ENCODE results near the gene ZDHHC18.
"Not testable (repeated sequence)": the region's sequence is repeated elsewhere in the genome, so short reads cannot be mapped to it uniquely, and the experiment has no call there.

ZDHHC18 gene

DNA sequence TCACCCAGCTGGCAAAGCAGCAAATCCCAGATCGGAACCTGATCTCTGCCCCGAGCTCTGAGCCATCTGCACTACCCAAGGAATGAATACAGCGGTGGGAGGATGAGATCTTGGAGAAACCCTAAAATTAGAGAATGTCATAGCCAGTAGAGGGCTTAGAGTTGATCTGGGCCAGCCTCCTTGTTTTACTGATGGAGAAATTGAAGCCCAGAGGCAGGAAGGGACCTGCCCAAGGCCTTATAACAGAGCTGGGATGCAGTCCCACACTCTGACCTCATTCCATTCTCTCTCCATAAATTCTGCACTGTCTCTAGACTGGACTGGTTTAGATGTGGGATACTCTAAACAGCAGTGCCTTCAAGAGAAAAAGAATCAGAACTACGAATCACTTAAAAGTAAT, 31.7 kb downstream of the ZDHHC18 start:
- no peak for DNase-seq (ENCODE audit: low read depth)

DNA sequence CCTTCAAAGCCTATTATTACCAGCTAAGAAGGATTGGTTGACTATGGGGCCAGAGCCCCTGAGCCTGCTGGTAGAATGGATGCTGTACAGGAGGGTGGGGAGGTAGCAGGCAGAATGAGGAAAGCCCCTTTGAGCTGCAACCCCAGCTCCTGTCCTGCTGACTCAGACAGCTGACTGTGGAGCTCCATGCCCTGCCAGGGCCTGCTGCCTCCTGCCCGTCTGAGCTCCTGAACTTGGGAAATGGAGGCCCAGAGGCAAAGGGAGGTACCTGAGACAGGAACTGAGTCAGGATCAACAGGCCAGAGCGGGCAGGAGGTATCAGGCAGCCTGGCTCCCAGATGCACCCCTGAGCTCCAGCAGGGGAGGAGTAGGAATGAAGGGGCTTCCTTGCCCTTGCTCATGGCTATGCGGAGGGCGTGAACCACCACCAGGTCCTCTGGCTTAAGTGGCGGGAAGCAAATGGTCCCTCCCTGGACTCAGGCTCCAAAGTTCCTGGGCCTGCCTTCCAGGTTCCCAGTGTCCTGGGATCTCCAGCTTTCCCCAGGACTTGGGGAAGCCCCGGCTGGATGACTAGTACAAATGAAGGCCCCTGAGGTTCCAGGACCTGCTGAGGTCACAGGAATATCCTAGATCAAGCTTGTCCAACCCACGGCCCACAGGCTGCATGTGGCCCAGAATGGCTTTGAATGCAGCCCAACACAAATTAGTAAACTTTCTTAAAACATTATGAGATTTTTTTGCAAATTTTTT, 32.6 kb downstream of the ZDHHC18 start:
- no peak for DNase-seq (ENCODE audit: low read depth)

DNA sequence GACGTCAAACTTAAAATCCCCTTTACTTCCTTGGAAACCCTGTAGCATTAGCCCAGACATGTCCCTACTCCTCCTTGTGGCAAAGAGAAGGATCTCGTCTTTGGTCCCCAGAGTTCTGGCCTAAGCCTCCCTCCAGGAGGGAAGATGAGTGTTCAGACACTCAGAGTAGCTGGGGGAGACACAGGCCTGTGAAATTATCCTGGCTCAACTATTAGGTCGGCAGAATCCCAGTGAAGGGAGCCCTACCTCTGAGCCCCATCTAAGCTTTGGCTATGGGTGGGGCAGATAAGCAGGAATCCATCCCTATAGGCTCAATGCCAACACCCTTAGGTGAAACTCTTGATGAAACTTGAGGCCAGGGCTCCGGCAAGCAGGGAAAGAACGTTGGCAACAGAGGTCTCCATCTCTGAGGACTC, 34.8 kb downstream of the ZDHHC18 start:
- no peak for DNase-seq (ENCODE audit: low read depth)

DNA sequence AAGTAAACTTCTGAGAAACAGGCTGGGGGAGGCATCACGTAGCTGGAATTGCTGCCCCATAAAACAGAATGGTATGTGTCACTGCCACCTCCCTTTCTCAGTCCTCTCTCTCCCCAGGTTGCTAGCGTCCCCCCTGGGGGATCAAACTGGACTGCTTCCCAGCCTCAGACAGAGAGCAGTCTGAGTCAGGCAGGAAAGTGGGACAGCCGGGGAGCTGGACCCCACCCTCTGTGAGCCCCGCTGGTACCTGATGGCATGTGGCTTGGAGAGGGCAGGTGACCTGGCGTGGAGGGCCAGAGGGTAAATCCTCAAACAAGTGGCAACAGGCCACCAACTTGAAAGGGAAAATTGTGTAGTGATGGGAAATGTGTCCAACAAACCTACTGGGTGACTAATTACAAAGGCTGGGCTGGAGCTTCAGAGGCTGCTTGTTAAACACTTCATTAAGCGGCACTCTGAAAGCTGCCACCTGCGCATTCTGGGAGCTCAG, 35.4 kb downstream of the ZDHHC18 start:
- no peak for DNase-seq (ENCODE audit: low read depth)

DNA sequence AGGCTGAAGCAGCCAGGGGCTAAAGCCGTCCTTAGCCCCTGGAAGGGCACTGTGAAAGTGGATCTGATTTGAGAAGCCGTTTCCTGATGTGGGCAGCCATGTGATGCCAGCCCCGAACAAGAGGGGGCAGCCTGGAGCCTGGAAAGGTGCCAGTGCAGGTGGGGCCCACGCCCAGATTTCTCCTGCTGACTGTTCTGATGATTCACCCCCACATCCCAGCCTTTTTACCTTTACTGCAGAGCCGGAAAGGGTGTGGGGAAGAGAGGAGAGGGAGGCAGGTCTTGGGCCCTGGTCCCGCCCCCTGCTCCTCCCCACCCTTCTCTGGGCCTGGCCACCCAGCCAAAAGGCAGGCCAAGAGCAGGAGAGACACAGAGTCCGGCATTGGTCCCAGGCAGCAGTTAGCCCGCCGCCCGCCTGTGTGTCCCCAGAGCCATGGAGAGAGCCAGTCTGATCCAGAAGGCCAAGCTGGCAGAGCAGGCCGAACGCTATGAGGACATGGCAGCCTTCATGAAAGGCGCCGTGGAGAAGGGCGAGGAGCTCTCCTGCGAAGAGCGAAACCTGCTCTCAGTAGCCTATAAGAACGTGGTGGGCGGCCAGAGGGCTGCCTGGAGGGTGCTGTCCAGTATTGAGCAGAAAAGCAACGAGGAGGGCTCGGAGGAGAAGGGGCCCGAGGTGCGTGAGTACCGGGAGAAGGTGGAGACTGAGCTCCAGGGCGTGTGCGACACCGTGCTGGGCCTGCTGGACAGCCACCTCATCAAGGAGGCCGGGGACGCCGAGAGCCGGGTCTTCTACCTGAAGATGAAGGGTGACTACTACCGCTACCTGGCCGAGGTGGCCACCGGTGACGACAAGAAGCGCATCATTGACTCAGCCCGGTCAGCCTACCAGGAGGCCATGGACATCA, 36.5 kb downstream of the ZDHHC18 start, which contains the start of gene SFN:
Gene SFN, plus strand, starts transcription at position 369 of the 904 bp plus-strand sequence. Its CDS starts 64 bp downstream, at position 433.
- DNase-seq (ENCODE audit: low read depth) = no peak

DNA sequence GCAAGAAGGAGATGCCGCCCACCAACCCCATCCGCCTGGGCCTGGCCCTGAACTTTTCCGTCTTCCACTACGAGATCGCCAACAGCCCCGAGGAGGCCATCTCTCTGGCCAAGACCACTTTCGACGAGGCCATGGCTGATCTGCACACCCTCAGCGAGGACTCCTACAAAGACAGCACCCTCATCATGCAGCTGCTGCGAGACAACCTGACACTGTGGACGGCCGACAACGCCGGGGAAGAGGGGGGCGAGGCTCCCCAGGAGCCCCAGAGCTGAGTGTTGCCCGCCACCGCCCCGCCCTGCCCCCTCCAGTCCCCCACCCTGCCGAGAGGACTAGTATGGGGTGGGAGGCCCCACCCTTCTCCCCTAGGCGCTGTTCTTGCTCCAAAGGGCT, 37.2 kb downstream of the ZDHHC18 start:
- no peak for DNase-seq (ENCODE audit: low read depth)

DNA sequence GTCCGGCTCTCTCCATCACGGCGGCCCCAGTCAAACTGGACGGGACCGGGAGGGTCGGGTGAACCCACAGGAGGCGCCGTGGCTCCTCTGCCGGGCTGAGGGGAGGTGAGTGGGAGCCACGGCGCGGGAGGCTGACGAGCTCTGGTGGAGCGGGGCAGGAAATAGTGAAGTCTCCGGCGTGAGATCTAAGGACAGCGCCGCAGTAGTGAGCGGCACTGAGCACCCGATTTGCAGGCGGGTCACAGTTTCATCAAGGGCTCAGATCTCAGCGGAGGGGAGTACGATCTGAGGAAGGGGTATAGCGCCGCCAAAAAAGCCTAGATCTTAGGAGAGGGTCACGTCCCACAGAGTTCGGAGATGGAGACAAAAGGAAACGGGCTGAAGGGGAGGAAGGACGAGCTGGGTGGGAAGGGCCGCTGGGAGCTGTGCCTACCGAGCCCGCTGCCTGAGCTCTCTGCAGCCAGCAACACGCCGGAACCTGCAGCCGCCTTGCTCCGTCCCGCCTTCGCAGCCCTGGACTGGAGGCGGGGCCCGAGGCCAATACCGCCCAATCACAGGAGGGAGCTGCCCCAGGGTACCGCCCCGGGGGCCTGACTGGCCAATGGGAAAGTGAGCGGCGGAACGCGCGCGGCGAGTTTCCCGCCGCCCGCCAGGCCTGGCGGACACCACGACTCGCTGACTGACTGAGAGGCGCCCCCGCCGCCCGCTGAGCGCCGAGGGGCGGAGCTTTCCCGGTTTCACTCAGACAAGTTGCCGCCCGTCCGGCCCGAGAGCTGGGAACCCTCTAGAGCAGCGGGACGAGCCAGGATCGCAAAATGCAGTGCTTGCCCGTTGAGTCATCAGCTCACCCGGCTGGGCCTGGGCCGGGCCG, 38.4 kb downstream of the ZDHHC18 start:
- peak; percentile 95 for DNase-seq (ENCODE audit: low read depth)

DNA sequence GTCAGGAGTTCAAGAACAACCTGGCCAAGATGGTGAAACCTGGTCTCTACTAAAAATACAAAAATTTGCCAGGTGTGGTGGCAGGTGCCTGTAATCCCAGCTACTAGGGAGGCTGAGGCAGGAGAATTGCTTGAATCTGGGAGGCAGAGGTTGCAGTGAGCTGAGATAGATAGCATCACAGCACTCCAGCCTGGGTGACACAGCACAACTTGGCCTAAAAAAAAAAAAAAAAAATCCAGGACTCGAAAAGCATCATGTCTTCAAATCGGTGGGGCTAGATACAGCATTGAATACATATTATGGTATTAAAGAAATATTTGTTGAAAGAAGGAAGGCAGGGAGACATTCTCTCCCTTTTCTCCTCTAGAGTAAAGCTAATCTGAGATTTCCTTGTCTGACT, 46.6 kb downstream of the ZDHHC18 start:
- DNase-seq (ENCODE audit: low read depth) = not testable (repeated sequence)

DNA sequence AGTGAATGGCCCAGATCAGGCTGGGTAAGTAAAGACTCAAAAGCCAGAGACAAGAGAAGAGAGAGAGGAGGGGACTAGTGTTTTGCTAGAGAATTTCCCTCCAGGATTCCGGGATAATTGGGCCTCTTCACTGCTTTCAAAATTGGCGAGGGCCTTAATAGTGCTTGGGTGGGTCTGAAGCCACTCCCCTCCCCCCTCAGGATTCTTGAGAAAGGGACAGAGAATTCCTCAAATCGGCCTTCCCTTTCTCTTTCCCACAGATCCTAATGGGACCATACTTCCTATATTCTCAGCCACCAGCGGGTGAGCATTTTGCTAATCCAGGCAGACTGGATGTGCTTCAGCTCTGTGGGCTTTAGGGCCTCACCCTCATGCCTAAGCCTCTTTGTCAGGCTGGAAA, 48.4 kb downstream of the ZDHHC18 start:
- no peak for DNase-seq (ENCODE audit: low read depth)

DNA sequence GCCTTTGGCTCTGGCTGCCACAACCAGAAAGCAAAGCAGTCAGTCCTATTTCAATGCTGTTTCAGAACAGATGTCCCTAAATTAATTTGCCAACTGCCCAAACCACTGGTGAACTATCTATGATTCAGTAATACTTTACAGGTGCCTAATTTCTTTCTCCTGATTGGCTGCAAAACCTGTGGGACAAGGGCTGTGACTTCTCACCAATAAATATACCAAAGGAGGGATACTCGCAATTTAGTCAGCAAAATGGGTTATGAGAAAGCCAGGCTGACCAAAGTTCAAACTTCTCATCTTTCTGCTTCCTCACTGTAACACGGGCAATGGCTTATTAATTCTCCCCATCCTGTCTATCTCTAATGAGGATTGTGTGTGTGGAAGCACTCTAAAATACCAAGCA, 50.8 kb downstream of the ZDHHC18 start:
- DNase-seq (ENCODE audit: low read depth) = no peak

DNA sequence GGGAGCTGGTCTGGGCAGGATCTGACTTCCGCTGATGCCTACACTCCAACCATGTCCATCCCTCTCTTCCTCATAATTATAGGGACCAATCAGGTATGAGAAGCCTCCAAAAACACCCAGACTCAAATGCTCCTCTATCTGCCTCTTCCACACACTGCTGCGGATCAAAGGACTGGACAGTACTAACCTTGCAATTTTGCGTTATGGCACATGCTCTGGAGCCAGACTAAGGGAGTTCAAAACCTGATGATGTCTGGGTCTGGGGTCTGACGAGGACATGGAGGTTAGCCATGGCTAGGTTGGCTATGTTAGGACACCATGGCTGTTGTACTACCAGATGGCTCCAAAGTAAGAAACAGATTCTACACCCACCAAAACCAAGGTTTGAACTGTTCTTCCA, 53.3 kb downstream of the ZDHHC18 start:
- no peak for DNase-seq (ENCODE audit: low read depth)

DNA sequence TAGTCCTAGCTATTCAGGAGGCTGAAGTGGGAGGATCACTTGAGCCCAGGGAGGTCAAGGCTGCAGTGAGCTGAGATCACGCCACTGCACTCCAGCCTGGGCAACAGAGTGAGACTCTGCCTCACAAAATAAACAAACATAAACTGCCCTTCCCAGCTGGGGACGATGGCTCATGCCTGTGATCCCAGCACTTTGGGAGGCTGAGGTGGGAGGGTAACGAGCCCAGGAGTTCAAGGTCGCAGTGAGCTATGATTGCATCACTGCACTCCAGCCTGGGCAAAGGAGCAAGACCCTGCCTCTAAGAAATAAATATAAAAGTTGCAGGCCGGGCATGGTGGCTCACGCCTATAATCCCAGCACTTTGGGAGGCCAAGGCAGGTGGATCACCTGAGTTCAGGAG, 55.1 kb downstream of the ZDHHC18 start:
- not testable (repeated sequence) for DNase-seq (ENCODE audit: low read depth)

DNA sequence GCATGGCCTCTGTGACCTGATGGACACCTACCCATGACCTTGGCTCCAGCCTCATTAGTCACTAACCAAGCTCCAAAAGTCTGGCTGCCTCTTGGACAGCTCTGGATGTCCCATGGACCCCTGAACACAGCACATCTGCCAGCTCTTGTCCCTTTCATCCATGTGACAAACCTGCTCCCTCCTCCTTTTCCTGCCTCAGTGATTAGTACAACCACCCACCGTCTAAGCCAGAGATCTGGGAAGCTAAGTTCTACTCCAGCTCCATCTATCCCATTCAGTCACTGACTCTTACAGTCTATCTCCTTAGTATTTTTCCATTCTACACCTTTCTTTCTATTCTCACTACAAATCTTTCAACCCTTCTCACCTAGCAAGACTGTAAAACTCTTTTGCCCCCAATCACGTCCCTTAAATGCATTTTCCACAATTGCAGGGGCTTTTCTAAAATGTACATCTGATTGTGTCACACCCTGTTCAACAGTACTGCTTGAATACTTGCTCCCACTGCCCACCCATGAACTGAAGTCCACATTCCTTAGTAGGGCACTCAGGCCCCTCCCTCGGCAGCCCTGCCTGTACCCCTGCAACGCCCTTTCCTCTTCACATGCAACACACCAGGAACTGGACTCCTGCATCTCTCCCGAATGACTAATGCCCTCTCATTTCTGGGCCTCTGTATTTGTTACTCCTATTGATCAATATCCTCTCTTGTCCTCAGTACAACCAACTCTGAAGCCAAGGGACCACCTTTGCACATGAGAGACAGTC, 56.4 kb downstream of the ZDHHC18 start:
- DNase-seq (ENCODE audit: low read depth) = no peak

DNA sequence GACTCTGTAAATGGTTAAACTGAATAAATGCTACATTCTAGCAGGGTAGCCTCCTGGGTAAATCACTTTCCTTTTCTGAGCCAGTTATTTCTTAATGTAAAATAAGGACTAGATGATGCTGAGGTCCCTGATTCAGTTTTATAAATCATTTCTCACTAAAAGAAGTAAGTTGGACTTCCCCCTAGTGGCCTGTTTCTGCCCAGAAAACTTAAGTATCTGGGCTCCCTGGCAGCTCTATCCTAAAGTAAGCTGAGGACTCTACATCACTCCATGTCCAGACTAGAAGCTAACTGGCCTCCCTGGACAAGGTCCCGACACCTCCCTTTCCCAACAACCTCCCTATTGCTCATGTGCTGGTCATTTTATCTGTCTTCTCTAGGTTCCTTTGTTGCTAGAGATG, 60.6 kb downstream of the ZDHHC18 start:
- DNase-seq (ENCODE audit: low read depth) = no peak

DNA sequence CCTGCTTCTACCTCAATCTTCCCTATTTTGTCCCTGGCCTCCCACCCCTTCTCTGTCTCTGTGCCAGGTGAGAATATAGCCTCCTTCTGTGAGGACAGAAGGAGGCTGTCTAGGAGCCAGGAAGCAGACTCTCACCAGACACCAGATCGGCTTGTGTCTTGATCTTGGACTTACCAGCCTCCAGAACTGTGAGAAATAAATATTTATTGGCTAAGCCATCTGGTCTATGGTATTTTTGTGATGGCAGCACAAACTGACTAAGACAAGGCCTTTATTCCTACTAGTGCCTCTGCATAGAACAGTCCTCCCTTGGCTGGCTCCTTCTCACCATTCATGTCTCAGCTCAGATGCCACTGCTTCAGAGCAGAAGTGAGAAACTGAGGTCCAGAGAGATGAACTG, 61.7 kb downstream of the ZDHHC18 start:
- DNase-seq (ENCODE audit: low read depth) = no peak

DNA sequence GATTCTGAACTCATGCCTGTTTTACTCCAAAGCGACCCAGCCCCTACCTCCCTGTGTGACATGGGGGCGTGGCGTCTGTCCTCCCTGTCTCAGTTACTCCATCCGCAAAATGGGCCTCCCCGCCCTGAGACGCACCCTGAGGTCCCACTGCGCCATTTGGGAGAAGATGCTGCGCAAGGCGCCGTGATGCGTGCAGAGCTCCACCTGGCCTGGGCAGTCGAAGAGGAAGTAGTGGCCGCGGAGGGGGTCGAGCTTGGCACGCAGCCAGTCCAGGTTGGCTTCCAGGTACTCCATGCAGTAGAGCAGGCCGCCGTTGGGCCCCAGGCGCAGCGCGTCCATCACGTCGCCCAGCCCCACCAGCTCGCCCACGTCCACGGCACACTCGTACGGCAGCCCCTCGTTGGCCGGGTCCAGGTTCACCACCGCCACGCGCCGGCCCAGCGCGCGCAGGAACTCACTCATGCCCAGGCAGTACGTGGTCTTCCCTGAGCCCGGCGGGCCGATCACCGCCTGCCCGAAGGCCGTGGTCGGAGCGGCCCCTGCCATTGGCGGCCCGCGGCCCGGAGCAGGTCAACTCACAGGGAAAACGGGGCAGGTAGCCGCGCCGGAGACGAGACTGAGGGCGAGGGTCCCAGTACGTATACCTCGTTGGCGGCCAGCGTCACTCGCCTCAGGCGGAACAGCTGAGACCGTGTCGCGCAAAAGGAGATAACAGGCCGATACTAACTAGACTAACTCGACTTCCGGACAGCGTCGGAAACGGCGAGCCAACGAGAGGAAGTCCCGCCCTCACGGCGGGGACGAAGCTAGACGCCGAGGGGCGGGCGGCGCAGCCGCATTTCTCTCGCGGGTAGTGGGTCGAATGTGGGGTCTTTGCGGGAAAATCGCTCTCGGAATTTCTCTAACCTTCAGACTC, 63.3 kb downstream of the ZDHHC18 start, which contains the start of gene GPN2:
Gene GPN2, minus strand, starts transcription at position 733 of the 916 bp plus-strand sequence. Its CDS starts 187 bp downstream, at position 546.
- DNase-seq (ENCODE audit: low read depth) = peak; percentile 53

DNA sequence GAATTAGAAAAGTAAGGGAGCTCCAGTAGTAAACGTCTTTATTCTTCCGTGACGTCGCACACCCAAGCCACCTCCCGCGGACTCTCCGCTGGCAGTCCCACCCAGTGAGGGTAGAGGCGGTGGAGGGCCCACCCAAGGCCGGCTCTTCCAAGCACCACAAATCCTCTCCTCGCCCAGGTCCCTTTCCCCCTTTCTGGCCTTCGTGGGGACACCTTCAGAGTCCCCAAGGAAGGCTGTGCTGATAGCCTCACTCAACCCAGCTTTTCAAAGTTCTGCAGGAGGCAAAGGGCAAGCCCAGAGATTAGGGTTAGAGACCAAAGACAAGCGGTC, 63.9 kb downstream of the ZDHHC18 start:
- no peak for DNase-seq (ENCODE audit: low read depth)

DNA sequence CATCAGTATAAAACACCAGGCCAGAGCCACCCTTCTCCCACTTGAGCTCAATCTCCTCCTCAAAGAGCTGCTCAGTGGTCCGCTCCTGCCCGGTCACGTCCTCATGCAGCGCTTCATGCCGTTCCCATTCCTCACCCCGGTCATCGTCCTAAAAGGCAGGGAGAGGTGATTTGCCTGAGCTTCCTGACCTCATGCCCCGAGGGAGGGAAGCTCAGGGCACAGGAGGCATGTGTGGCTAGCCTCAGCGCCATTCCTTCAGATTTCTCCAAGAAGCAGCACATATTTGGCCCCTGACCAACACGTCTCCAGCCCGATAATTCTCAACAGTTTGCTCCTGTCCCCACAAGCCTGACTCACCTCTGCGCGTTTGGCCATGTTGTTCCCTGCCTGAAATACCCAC, 67.8 kb downstream of the ZDHHC18 start:
- no peak for DNase-seq (ENCODE audit: low read depth)

DNA sequence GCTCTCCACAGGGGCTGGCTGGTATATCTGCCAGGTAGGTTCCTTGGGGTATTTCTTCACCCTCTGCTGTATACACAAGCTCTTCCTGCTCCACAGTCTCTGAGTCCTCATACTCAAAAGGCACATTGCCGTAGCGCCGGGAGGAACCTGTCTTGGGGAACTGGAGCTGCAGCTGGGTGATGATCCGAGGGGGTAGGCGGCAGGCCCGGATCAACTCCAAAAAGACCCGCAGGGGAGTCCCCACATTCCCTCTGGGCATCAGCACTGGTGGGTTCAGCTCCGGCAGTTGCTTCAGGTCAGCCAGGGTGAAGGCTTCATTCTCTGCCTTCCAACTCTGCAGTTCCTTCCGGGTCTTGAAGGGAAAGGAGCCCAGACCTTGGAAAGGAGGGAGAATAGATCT, 70.9 kb downstream of the ZDHHC18 start:
- no peak for DNase-seq (ENCODE audit: low read depth)
